ENCODE data around the gene DUSP2. TPM values are rescaled to one million over a fixed set of nuclear protein-coding genes. Genes with fewer than 3 reads are reported as not detected.
"Not testable (repeated sequence)": the region's sequence is repeated elsewhere in the genome, so short reads cannot be mapped to it uniquely, and the experiment has no call there.

DUSP2 gene
- total and polyA plus RNA-seq, 7 donors = 0.64 to 5.8 (median 2.4) TPM

DNA sequence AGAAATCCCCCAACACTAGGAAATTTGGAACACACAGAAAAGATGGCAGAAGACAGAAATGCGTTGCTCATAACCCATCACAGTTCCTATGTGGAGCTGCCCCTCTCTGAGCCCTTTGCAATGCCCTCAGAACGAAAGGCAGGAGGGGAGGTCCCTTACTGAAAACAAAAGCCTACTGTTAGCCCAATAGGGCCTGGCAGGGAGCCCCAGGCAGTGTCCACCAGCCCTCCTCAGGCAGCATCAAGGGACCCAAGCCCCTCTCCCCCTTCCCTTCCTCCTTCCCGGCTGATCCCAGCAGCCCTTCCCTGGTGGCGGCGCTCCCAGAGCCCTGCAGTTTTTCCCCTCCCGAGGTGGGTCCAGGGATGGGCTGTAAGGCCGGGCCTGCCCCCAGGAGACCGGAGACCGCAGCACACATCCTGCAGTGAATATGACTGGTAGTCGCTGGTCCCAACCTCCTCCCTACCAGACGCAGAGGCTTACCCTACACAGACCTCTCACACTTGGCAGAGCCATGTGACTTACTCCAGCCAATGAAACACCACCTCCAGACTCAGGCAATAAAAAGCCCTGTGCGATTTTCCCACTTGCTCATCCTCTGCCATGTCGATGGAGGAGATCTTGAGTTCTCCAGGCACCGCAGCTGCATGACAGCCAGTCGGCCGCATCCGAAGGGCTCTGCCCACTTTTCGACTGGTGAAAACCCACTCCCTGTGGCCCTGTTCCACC lies 19.4 kb upstream of the DUSP2 start:
- Histone ChIP-seq H3K36me3 (ENCODE audit: insufficient read depth in 1 of 2, low read depth in 1 of 2) (no peaks in the 10 kb centered on the region), H3K27me3 (ENCODE audit: insufficient read depth in 3 of 3, low read length in 2 of 3) (no peaks in the 10 kb centered on the region), H3K9me3 (no peaks in the 10 kb centered on the region), H3K4me3 (no peak overlapping the region), H3K27ac (no peak overlapping the region), H3K4me1 (no peaks in the 10 kb centered on the region)
- DNase-seq = no peak
- ATAC-seq = no peak
- WGBS, 3 donors = 70 to 71% (median 71%) methylated on average over 18 of the region's 18 CpGs
- TF ChIP-seq, protein P1, sequence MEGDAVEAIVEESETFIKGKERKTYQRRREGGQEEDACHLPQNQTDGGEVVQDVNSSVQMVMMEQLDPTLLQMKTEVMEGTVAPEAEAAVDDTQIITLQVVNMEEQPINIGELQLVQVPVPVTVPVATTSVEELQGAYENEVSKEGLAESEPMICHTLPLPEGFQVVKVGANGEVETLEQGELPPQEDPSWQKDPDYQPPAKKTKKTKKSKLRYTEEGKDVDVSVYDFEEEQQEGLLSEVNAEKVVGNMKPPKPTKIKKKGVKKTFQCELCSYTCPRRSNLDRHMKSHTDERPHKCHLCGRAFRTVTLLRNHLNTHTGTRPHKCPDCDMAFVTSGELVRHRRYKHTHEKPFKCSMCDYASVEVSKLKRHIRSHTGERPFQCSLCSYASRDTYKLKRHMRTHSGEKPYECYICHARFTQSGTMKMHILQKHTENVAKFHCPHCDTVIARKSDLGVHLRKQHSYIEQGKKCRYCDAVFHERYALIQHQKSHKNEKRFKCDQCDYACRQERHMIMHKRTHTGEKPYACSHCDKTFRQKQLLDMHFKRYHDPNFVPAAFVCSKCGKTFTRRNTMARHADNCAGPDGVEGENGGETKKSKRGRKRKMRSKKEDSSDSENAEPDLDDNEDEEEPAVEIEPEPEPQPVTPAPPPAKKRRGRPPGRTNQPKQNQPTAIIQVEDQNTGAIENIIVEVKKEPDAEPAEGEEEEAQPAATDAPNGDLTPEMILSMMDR (IDR thresholded peaks at IDR 0.05) = no peak
- intact Hi-C loops (cut with DNase I) = loop anchor here in 1 of 2 donors (1.0 kb wide), 1 partner anchor 17 kb away; no protein-coding TSS in a partner anchor

GRCh38 chr2:96163768-96164429 lies 18.7 kb upstream of the DUSP2 start:
- DNase-seq = no peak
- no peaks in the 10 kb centered on the region for H3K36me3 ChIP-seq (ENCODE audit: insufficient read depth in 1 of 2, low read depth in 1 of 2)
- ATAC-seq = peak in 2 of 4 donors; percentile 9 to 42
- intact Hi-C loops (cut with DNase I) = loop anchor here in 1 of 2 donors (1.0 kb wide), 1 partner anchor 17 kb away; no protein-coding TSS in a partner anchor
- no peaks in the 10 kb centered on the region for H3K9me3 ChIP-seq
- H3K27me3 ChIP-seq (ENCODE audit: insufficient read depth in 3 of 3, low read length in 2 of 3) = no peaks in the 10 kb centered on the region
- TF ChIP-seq, protein P1 (IDR thresholded peaks at IDR 0.05) = no peak
- 59 to 69% (median 67%) methylated on average over 12 to 13 of the region's 13 CpGs for WGBS, 3 donors
- no peak overlapping the region for H3K27ac ChIP-seq
- H3K4me3 ChIP-seq = no peak overlapping the region
- H3K4me1 ChIP-seq = no peaks in the 10 kb centered on the region

- Histone ChIP-seq H3K4me1 (no peaks in the 10 kb centered on the region), H3K27ac (no peak overlapping the region), H3K27me3 (ENCODE audit: insufficient read depth in 3 of 3, low read length in 2 of 3) (no peaks in the 10 kb centered on the region), H3K9me3 (no peaks in the 10 kb centered on the region), H3K4me3 (no peak overlapping the region), H3K36me3 (ENCODE audit: insufficient read depth in 1 of 2, low read depth in 1 of 2) (no peaks in the 10 kb centered on the region)
- TF ChIP-seq, protein P1 (IDR thresholded peaks at IDR 0.05) = no peak
- intact Hi-C loops (cut with DNase I) = no loop called here
- ATAC-seq (peak in 1 of 4 donors; percentile 31), DNase-seq (peak in 1 of 2 donors; percentile 31)
- WGBS, 3 donors = 85 to 90% (median 89%) methylated on average over 5 of the region's 5 CpGs
Measured at GRCh38 chr2:96163415-96163767, 18.2 kb upstream of the DUSP2 start.

DNA sequence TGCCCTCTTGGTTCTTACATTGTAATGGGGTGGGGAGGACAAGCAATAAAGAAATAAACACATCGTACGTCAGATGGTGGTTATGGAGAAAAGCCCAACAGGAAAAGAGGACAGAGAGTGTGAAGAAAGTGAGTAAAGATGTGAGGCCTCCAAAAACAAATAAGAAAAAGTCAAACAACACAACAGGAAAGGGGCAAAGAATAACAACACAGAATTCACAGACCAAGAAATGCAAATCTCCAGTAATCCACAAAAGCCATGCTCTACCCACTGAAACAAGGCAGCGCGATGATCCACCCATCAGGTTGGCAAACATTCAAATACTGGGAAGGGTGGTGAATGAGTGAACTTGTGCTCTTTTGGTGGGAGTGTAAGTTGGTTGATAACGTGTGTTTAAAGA lies 16.7 kb upstream of the DUSP2 start:
- H3K27me3 ChIP-seq (ENCODE audit: insufficient read depth in 3 of 3, low read length in 2 of 3) = no peaks in the 10 kb centered on the region
- H3K9me3 ChIP-seq = no peaks in the 10 kb centered on the region
- WGBS, 3 donors = 61 to 62% (median 61%) methylated on average over 5 of the region's 5 CpGs
- TF ChIP-seq, protein P1 (IDR thresholded peaks at IDR 0.05) = no peak
- intact Hi-C loops (cut with DNase I) = no loop called here
- H3K4me3 ChIP-seq = no peak overlapping the region
- ATAC-seq (no peak), DNase-seq (no peak)
- H3K4me1 ChIP-seq = no peaks in the 10 kb centered on the region
- no peaks in the 10 kb centered on the region for H3K36me3 ChIP-seq (ENCODE audit: insufficient read depth in 1 of 2, low read depth in 1 of 2)
- H3K27ac ChIP-seq = no peak overlapping the region

DNA sequence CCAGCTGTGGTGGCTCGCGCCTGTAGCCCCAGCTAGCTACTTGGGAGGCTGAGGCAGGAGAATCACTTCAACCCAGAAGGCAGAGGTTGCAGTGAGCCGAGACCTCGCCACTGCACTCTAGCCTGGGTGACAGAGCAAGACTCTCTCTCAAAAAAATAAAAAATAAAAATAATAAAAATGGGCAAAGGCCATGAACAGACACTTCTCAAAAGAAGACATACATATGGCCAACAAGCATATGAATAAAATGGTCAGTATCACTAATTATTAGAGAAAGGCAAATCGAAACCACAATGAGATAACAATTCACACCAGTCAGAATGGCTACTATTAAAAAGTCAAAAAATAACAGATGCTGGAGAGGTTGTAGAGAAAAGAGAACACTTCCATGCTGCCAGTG lies 15.1 kb upstream of the DUSP2 start:
- H3K4me1 ChIP-seq; H3K27me3 ChIP-seq (ENCODE audit: insufficient read depth in 3 of 3, low read length in 2 of 3); H3K36me3 ChIP-seq (ENCODE audit: insufficient read depth in 1 of 2, low read depth in 1 of 2); H3K27ac ChIP-seq; DNase-seq; H3K9me3 ChIP-seq; intact Hi-C loops (cut with DNase I); ATAC-seq; H3K4me3 ChIP-seq: not testable (repeated sequence)
- WGBS, 3 donors = 94 to 100% (median 98%) methylated on average over 5 of the region's 5 CpGs
